A673 (cell line): ENCODE measurements around the gene ANKRD35. TPM values are rescaled to one million over a fixed set of nuclear protein-coding genes. Genes with fewer than 3 reads are reported as not detected.
A peak's percentile ranks its signal among the peaks of the same experiment; 100 is the strongest.

Experiments
- BruUV-seq: library from RNA; stranded (reverse); fragments of 400-500 nt; replicated peaks from 2 replicates; lab custom pipeline; 2021; lab: Mats Ljungman, UMichigan
- CTCF ChIA-PET: fragments of 300-600 bp; sonication (Branson Sonifier 250); formaldehyde crosslinking; loops from one replicate; lab custom pipeline; 2022; ENCODE audit warnings: antibody characterized with exemption; lab: Charles Lee
- POLR2A ChIA-PET: fragments of 300-600 bp; sonication (Branson Sonifier 250); formaldehyde crosslinking; loops from one replicate; lab custom pipeline; 2022; ENCODE audit warnings: antibody characterized with exemption; ENCODE audit not compliant: low non-redundant PET; lab: Charles Lee
- DNase-seq: peaks from one replicate; pipeline ENCODE4 v3.0.0-alpha.2; 2015; ENCODE audit warnings: low spot score
- H3K27ac ChIP-seq: fragments of 200-600 bp; sonication (generic); 2 replicates; pipeline ENCODE4 v1.5.1; 2016; ENCODE audit warnings: mixed run types, low read depth, mild to moderate bottlenecking, mixed read lengths, antibody characterized with exemption, low read length; ENCODE audit not compliant: poor library complexity, severe bottlenecking
- H3K27me3 ChIP-seq: fragments of 200-600 bp; sonication (generic); replicated peaks from 2 replicates; pipeline ENCODE4 v1.6.1; 2017; ENCODE audit warnings: mixed run types, low read depth, mild to moderate bottlenecking, mixed read lengths, antibody characterized with exemption, low read length; ENCODE audit not compliant: insufficient read depth, poor library complexity
- H3K36me3 ChIP-seq: fragments of 200-600 bp; sonication (generic); 2 replicates; pipeline ENCODE4 v1.6.1; 2016; ENCODE audit warnings: mixed run types, mild to moderate bottlenecking, mixed read lengths, antibody characterized with exemption, low read length; ENCODE audit not compliant: insufficient read depth, poor library complexity, severe bottlenecking
- H3K4me1 ChIP-seq: fragments of 200-600 bp; sonication (generic); 2 replicates; pipeline ENCODE4 v1.6.1; 2017; ENCODE audit warnings: mixed run types, mild to moderate bottlenecking, mixed read lengths, antibody characterized with exemption, low read length; ENCODE audit not compliant: insufficient read depth, poor library complexity, severe bottlenecking
- H3K4me3 ChIP-seq: fragments of 200-600 bp; sonication (generic); 2 replicates; pipeline ENCODE4 v1.5.1; 2016; ENCODE audit warnings: low read depth, mixed run types, mild to moderate bottlenecking, mixed read lengths, low read length; ENCODE audit not compliant: poor library complexity, severe bottlenecking
- H3K9me3 ChIP-seq: fragments of 200-600 bp; sonication (generic); 2 replicates; pipeline ENCODE4 v1.6.1; 2016; ENCODE audit warnings: mixed run types, low read depth, mild to moderate bottlenecking, mixed read lengths, antibody characterized with exemption, low read length; ENCODE audit not compliant: poor library complexity, severe bottlenecking
- EZH2 ChIP-seq: fragments of 200-600 bp; sonication (generic); IDR thresholded peaks from 2 replicates; pipeline ENCODE4 v1.6.1; 2017; ENCODE audit warnings: borderline replicate concordance, low read depth, mild to moderate bottlenecking, mixed read lengths, antibody characterized with exemption, low read length; ENCODE audit not compliant: poor library complexity, severe bottlenecking
- intact Hi-C: fragments of 100-400 bp; cut with micrococcal nuclease; formaldehyde crosslinking; loops from one replicate; pipeline ENCODE4 v1.10.0; 2022; ENCODE audit not compliant: unreplicated experiment
- total RNA-seq: library from RNA; stranded (reverse); gene quantifications from 2 replicates; pipeline ENCODE4 v1.2.3, GENCODE V29; 2021
- TF ChIP-seq, protein P1 (sequence below): fragments of 300-800, 200-600 bp; sonication (generic); conservative IDR thresholded peaks from 2 replicates; pipeline ENCODE4 v1.5.1; 2017; ENCODE audit warnings: low read depth, mild to moderate bottlenecking, antibody characterized with exemption, low read length, moderate library complexity, mixed read lengths

Gene ANKRD35
- total RNA-seq, 1 experiment from 2014 or later, result not detected

- intact Hi-C loops, result loop anchor here (5.0 kb wide), 1 partner anchor 34 kb away; no protein-coding TSS in a partner anchor
- Histone ChIP-seq H3K27ac (no peak overlapping the region), H3K4me3 (peak overlapping the region; percentile 69), H3K9me3 (no peaks in the 10 kb centered on the region), H3K27me3 (peaks cover 22% of the 10 kb centered on the region), H3K4me1 (peaks cover 8% of the 10 kb centered on the region), H3K36me3 (no peaks in the 10 kb centered on the region)
- BruUV-seq, result no TSS peak
- POLR2A ChIA-PET, result interaction anchor here (0.7 kb wide), 1 partner anchor 41 kb away, joined by 7 read pairs; the partner anchor contains the start of gene NUDT17
- TF ChIP-seq, protein P1, sequence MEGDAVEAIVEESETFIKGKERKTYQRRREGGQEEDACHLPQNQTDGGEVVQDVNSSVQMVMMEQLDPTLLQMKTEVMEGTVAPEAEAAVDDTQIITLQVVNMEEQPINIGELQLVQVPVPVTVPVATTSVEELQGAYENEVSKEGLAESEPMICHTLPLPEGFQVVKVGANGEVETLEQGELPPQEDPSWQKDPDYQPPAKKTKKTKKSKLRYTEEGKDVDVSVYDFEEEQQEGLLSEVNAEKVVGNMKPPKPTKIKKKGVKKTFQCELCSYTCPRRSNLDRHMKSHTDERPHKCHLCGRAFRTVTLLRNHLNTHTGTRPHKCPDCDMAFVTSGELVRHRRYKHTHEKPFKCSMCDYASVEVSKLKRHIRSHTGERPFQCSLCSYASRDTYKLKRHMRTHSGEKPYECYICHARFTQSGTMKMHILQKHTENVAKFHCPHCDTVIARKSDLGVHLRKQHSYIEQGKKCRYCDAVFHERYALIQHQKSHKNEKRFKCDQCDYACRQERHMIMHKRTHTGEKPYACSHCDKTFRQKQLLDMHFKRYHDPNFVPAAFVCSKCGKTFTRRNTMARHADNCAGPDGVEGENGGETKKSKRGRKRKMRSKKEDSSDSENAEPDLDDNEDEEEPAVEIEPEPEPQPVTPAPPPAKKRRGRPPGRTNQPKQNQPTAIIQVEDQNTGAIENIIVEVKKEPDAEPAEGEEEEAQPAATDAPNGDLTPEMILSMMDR, result no peak
- CTCF ChIA-PET, result no interaction called here
- no peak for DNase-seq
Observed at GRCh38 chr1:145886390-145886789, 724 bp upstream of the ANKRD35 start.

DNA sequence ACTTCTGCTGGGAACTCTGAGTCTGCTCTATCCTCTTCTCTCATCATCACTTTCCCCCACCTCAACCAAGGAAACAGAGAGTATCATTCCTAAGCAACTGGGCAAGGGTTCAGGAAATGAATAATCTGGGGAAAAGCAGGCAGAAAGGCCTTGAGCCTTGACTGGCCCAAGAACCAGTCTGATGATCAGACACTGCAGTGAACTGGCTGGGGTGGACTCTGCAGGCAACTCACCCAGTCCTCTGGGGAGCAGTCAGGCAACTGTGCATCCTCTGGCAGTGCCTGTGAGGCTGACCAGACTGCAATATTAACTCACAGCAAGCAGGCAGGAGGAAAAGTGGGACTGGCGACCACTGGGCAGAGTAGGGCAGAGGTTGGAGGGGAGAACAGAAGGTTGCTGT lies 991 bp downstream of the ANKRD35 start:
- Histone ChIP-seq H3K9me3 (no peaks in the 10 kb centered on the region), H3K36me3 (no peaks in the 10 kb centered on the region), H3K27ac (no peak overlapping the region), H3K27me3 (peaks cover 22% of the 10 kb centered on the region), H3K4me3 (no peak overlapping the region), H3K4me1 (peaks cover 2% of the 10 kb centered on the region)
- TF ChIP-seq EZH2, result no peak
- TF ChIP-seq, protein P1, result no peak
- ChIA-PET POLR2A (no interaction called here), CTCF (interaction anchor here (0.6 kb wide), 1 partner anchor 1651 kb away, joined by 3 read pairs; no protein-coding TSS in a partner anchor)
- intact Hi-C loops, result loop anchor here (5.0 kb wide), 1 partner anchor 32 kb away; no protein-coding TSS in a partner anchor
- BruUV-seq, result no TSS peak
- DNase-seq, result no peak

GRCh38 chr1:145879775-145880174 lies 5.9 kb downstream of the ANKRD35 start:
- Histone ChIP-seq H3K27me3 (peaks cover 15% of the 10 kb centered on the region), H3K4me1 (no peaks in the 10 kb centered on the region), H3K4me3 (no peak overlapping the region), H3K36me3 (no peaks in the 10 kb centered on the region), H3K9me3 (no peaks in the 10 kb centered on the region), H3K27ac (no peak overlapping the region)
- TF ChIP-seq, protein P1, result no peak
- no peak for TF ChIP-seq EZH2
- intact Hi-C loops, result no loop called here
- BruUV-seq, result no TSS peak
- POLR2A ChIA-PET, result interaction anchor here (0.6 kb wide), 1 partner anchor 35 kb away, joined by 4 read pairs; the partner anchor contains the start of gene NUDT17
- DNase-seq, result no peak
- CTCF ChIA-PET, result interaction anchor here (0.6 kb wide), 1 partner anchor 36 kb away, joined by 3 read pairs; no protein-coding TSS in a partner anchor
